Fibroblast of the aortic adventitia (primary cell): ENCODE results near the gene GPRASP2. TPM values are rescaled to one million over a fixed set of nuclear protein-coding genes. Genes with fewer than 3 reads are reported as not detected.

Source experiments
- DNase-seq: peaks from one replicate; pipeline ENCODE4 v3.0.0-alpha.2; 2010; ENCODE audit warnings: low read depth
- H3K4me3 ChIP-seq: 2 replicates; pipeline ENCODE4 v1.5.1; 2011; ENCODE audit warnings: low read depth, mild to moderate bottlenecking, control low read depth, low read length, moderate library complexity
- CTCF ChIP-seq: IDR thresholded peaks from 2 replicates; pipeline ENCODE4 v1.5.1; 2011; ENCODE audit warnings: mild to moderate bottlenecking, low read length, control low read depth, inconsistent platforms; ENCODE audit not compliant: insufficient read depth
- small RNA-seq: library from RNA; depleted of rRNA; stranded (forward); fragments of <200 nt; gene quantifications from one replicate; pipeline ENCODE3, GENCODE V24; 2012
- total RNA-seq: library from RNA; depleted of rRNA; stranded (reverse); fragments of >200 nt; gene quantifications from 2 replicates; pipeline ENCODE4 v1.2.3, GENCODE V29; 2012; ENCODE audit warnings: low replicate concordance

Gene GPRASP2
- total RNA-seq, 1 donor: 13.6 TPM

DNA sequence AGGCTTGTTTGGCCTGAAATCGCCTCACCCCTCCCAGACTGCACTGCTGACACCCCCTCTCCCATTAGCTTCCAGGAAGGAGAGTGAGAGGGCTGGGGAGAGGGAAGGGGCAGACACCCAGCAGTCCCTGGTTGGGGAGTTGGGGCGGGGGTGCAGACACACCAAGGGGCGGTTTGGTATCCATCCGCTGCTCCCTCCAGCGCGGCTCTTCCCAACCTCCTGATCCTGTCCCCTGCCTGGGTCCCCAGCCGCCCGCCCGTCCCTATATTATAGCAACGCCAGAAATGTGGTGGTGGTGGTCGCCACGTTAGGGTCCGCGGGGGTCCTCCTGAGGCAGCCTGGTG, 33.2 kb downstream of the GPRASP2 start:
- no peak for DNase-seq
- TF ChIP-seq CTCF: no peak
- H3K4me3 ChIP-seq: no peak overlapping the region

DNA sequence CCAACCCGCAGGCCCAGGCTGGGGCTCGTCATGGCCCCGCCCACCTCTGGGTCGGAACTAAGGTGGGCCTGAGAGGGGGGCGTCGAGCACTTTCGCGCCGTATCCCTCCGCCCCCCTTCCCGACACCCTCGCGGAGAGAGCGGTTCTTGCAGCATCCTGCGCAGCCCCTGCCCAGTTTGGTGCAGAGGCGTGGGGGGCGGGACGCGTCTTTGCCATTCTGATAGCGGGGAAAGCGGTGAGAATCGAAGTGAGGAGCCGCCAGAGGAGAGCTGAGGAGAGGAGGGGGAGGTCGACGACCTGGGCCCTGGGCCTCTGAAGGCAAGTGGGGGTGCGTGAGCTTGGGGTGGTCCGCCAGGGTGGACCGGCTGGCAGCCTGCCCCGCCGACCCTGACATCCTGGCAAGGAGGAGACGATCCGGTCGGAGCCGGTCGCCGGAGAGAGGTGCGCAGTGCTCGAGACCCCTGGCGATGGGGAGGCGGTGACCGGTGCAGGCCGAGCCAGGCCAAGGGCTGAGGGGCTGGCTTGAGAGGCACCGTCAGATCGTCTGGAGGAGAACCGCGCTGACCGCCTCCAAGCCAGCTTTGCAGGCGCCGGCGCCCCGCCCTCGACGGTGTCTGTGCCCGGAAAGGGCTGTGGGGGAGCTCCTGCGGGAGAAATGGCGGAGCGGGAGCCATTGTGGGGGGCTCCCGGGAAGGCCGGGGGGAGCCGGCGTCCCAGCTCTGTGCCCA, 33.8 kb downstream of the GPRASP2 start:
- H3K4me3 ChIP-seq: peak overlapping the region; percentile 66
- TF ChIP-seq CTCF: no peak
- DNase-seq: peak; percentile 6

DNA sequence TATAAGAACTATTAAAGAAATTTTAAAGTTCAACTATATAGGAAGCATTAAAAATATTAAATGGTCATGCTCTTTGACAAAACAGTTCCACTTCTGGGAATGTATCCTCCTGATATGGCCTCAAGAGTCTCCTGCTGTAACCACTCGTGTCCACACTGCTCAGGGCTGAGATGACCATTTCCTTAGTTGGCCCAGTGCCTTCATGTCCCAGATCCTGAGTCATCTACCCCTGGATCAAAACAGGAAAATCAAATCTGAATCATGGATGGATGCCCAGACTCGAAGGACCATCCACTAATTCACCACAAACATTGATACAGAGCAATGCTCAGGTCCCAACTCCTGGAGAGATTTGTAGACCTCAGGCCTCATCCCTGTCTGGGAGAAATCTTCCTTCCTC, 53.0 kb downstream of the GPRASP2 start:
- peak; percentile 88 for DNase-seq
- H3K4me3 ChIP-seq: no peak overlapping the region
- peak; percentile 10 for TF ChIP-seq CTCF

DNA sequence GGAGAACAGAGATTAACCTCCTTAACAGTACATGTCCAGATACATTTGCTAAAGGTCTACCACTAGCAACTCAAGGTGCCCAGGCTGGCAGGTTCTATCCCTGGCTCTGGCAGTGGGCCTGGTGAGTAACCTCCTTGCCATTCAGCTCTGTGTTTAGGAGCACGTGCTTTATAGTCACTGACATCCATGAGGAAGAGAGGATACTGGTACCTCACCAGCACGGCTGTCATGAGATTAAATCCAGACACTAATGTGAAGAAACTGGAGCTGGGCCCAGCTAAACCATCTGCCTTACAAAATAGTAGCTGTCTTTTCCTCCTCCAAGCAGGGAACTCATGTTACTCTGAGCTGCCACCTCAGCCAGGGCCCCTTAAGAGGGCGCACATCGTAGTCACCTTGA, 53.6 kb downstream of the GPRASP2 start:
- no peak overlapping the region for H3K4me3 ChIP-seq
- no peak for TF ChIP-seq CTCF
- peak; percentile 77 for DNase-seq

- H3K4me3 ChIP-seq: no peak overlapping the region
- no peak for TF ChIP-seq CTCF
- DNase-seq: no peak
These were observed 55.0 kb downstream of the GPRASP2 start for GRCh38 chrX:102767287-102767686.

Small RNAs within 50 kb of the gene (small RNA-seq; reads per million reads assigned to genes)
- not detected for gene RNU6-589P

Other genes with a start within 250 kb of the GPRASP2 start
- not detected in 2 replicates for gene TCP11X2, start 240.6 kb upstream of the GPRASP2 start, total RNA-seq
- 1.4 TPM in 1 of 2 replicates, not detected in the other for gene TMSB15A, start 195.7 kb upstream of the GPRASP2 start, total RNA-seq
- gene ARMCX5, start 112.9 kb upstream of the GPRASP2 start, total RNA-seq: 13.7 and 22.0 TPM in 2 replicates
- gene GPRASP1, start 61.0 kb upstream of the GPRASP2 start, total RNA-seq: 2.5 and 11.5 TPM in 2 replicates
- 5.3 and 10.7 TPM in 2 replicates for gene GPRASP3, start 8.3 kb downstream of the GPRASP2 start, total RNA-seq
- gene RAB40AL, start 224.8 kb downstream of the GPRASP2 start, total RNA-seq: 0.99 TPM in 1 of 2 replicates, not detected in the other